GM18858 (cell line): ENCODE results near the gene AGTRAP.

ENCODE experiments used
- ATAC-seq: cut with Tn5 transposase; IDR thresholded peaks from one replicate; pipeline ENCODE4 v1.9.1; 2021; ENCODE audit not compliant: unreplicated experiment

The AGTRAP gene

DNA sequence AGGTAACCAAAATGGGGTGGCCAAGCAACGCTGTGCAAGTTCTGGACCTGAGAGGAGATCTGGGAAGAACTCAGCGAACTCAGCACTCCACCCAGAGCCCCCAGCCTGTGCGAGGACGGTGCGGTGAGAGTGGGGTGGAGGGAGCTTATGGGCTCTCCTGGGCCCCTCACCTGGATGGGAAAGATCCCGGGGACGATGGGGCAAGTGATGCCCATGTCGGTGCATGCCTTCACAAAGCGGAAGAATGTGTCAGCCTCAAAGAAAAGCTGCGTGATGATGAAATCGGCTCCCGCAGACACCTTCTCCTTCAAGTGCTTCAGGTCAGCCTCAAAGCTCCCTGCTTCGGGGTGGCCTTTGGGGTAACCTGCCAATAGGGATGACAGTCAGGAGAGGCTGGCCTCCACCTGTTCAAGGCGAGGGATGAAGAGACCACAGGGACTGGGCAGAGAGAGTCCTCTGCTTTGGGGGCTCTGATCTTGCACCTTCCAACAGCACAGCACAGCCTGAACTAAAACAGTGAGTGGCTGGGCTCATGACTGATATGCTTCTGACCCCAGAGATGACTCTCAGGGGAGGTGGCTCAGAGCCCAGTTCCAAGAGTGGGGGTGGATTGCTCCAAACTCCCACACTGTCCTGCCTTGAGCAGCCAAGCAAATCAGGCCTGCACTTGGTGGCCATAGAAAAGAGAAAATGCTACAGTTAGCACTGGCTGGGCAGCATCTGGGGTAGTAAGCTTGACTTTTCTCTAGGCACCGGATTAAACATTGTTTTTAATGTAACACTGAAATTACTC, 60.3 kb downstream of the AGTRAP start:
- no peak for ATAC-seq

DNA sequence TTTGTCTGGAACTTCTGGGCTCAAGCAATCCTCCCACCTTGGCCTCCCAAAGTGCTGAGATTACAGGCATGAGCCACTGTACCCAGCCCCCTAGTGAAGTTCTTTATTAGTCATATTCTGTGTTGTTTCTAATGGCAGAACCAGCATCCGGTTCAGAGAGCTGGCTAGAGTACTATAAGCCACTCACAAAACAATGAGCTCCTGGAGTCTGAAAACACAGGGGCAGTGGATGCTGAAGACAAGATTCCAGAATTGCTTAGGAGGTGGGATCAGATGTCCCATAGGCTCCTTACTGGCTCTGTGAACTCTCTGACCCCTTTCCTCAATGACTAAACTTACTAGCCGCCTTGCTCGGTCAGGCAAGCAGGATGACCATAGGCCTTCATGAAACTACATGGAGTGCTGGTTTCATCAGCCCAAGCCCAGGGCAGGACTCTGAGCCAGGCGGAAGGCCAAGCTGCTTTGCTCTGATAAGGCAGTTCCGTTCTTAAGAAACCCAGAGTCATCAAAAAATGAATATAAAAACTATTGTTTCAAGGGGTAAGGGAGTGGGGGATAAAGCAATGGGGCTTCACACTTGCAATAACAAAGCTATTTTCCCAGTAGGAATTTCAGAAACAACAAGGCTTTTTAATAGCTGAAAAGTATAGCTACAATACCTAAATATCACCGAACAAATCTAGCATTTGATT, 61.7 kb downstream of the AGTRAP start:
- ATAC-seq, result no peak

DNA sequence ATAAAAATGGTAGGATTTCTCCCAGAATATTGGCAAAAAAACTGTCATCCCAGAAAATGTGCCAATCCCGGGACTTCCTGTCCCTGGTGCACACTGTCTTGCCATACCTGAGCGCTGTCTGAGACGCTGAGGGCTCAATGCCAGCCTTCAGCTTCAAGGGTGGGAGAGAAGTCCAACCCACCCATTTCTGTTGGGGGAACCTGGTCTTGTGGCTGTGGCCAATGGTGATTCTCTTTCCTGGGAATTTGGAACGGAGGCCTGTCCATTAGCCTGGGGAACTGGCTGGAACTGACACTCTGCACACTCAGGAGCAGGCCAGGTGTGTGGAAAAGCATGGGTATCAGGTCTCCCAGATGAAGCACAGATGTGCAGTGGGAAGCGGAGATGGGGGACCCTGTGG, 63.2 kb downstream of the AGTRAP start:
- ATAC-seq, result no peak

DNA sequence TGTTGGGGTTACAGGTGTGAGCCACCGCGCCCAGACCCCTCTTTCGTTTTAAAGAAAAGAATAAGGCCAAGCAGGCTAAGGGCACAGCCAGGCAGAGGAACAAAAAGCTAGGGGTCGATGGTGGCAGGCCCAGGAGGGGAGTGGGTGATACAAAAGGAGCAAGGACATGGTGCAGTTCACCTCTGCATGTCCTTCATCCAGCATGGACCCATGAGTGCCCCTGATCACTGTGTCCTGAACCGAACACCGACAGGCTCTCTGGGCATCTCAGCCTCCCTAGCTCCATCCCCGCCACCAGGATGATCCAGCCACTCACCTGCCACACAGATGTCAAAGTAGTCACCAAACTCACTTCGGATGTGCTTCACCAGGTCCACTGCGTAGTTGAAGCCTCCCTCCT, 64.0 kb downstream of the AGTRAP start:
- no peak for ATAC-seq

DNA sequence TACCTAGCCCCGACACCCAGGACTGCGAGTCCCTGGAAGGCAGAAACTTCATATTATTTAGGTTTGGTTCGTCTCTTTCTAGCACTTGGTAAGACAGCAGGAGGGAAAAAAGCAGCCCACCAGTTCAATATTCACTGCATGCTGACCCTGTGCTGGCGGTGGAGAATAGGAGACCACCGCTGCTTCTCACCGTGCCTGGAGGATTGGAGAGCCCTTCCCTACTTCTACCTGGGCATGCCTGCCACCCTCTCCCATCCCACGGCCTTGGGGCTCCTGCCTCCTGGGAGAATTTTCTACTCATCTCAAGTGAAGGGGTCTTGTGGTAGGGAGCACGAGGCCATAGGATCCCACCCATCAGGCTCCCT, 64.4 kb downstream of the AGTRAP start:
- no peak for ATAC-seq
